D721Med (cell line): ENCODE measurements around the gene BCR.
"Not testable (repeated sequence)": the region's sequence is repeated elsewhere in the genome, so short reads cannot be mapped to it uniquely, and the experiment has no call there.

ENCODE experiments used
- DNase-seq: peaks from one replicate; pipeline ENCODE4 v3.0.0; 2011; ENCODE audit warnings: low spot score; ENCODE audit not compliant: insufficient read length
- FAIRE-seq: peaks from 2 replicates; lab custom pipeline; 2011; peaks lifted over from hg19 to GRCh38; lab: Jason Lieb, UNC
- CTCF ChIP-seq: IDR thresholded peaks from 2 replicates; pipeline ENCODE4 v1.5.1; 2012; ENCODE audit warnings: mild to moderate bottlenecking, control low read depth; ENCODE audit not compliant: insufficient read depth; ENCODE audit errors: missing control alignments

Gene BCR

GRCh38 chr22:23364389-23364788 lies 184.1 kb downstream of the BCR start:
- TF ChIP-seq CTCF = no peak
- DNase-seq = no peak
- no peak for FAIRE-seq

- no peak for TF ChIP-seq CTCF
- no peak for FAIRE-seq
- no peak for DNase-seq
Measured at GRCh38 chr22:23365524-23365923, 185.2 kb downstream of the BCR start.

- FAIRE-seq (no peak), DNase-seq (no peak)
- TF ChIP-seq CTCF = no peak
Measured at GRCh38 chr22:23365961-23366360, 185.7 kb downstream of the BCR start.

GRCh38 chr22:23367196-23367595 lies 186.9 kb downstream of the BCR start:
- not testable (repeated sequence) for DNase-seq, FAIRE-seq
